HepG2 (cell line): Measurements from ENCODE around the gene PBX2. TPM values are rescaled to one million over a fixed set of nuclear protein-coding genes. Genes with fewer than 3 reads are reported as not detected.

ENCODE experiments used
- ATAC-seq: fragments of 200-7000 bp; cut with Tn5 transposase; 3 replicates; pipeline ENCODE4 v1.9.1; 2020; ENCODE audit warnings: mild to moderate bottlenecking, moderate library complexity
- BruUV-seq: library from RNA; stranded (reverse); fragments of 400-500 nt; replicated peaks from 2 replicates; lab custom pipeline; 2021; lab: Mats Ljungman, UMichigan
- CTCF ChIA-PET: fragments of 300-600 bp; formaldehyde crosslinking; extraction: SDS; loops from one replicate; lab custom pipeline; 2021; ENCODE audit warnings: low total read pairs, inconsistent platforms, low intra/inter-chr PET ratio; lab: Yijun Ruan, JAX
- POLR2A ChIA-PET: fragments of 350-600 bp; sonication (Branson Sonifier 250); formaldehyde crosslinking; loops from one replicate; lab custom pipeline; 2020; ENCODE audit warnings: antibody characterized with exemption, inconsistent platforms; lab: Yijun Ruan, JAX
- DNase-seq: peaks from one replicate; pipeline ENCODE4 v3.0.0-alpha.2; 2015; ENCODE audit warnings: low spot score
- FAIRE-seq: peaks from 3 replicates; lab custom pipeline; 2011; peaks lifted over from hg19 to GRCh38; lab: Jason Lieb, UNC
- H2AFZ ChIP-seq: one replicate; pipeline ENCODE4 v1.6.1; 2011; ENCODE audit warnings: low read length, inconsistent platforms
- H3K27ac ChIP-seq: fragments of 300-600 bp; 3 replicates; pipeline ENCODE4 v1.8.0; 2011; ENCODE audit warnings: mixed run types, mild to moderate bottlenecking, mixed read lengths, low read length, inconsistent platforms; ENCODE audit not compliant: insufficient read depth; ENCODE audit errors: extremely low read length
- H3K27me3 ChIP-seq, 2 experiments: fragments of 200-600 bp in 1 of 2; 2 replicates in 1 of 2; 3 replicates in 1 of 2; pipeline versions ENCODE4 v1.6.0 to v1.8.0; 2011; ENCODE audit warnings: low read length in 2 of 2, mild to moderate bottlenecking in 2 of 2, moderate library complexity in 2 of 2, inconsistent platforms in 1 of 2; ENCODE audit not compliant: insufficient read depth in 2 of 2, control insufficient read depth in 1 of 2
- H3K36me3 ChIP-seq, 2 experiments: fragments of 200-600 bp in 1 of 2; replicated peaks in 1 of 2; 2 replicates in 1 of 2; 3 replicates in 1 of 2; pipeline versions ENCODE4 v1.5.1 to v1.8.0; 2011; ENCODE audit warnings: low read length in 2 of 2, inconsistent platforms in 1 of 2; ENCODE audit not compliant: insufficient read depth in 2 of 2, control insufficient read depth in 1 of 2
- H3K4me1 ChIP-seq: 2 replicates; pipeline ENCODE4 v1.5.1; 2012; ENCODE audit warnings: low read length, inconsistent platforms; ENCODE audit not compliant: insufficient read depth
- H3K4me2 ChIP-seq: 2 replicates; pipeline ENCODE4 v1.6.0; 2011; ENCODE audit warnings: low read depth, low read length, inconsistent platforms
- H3K4me3 ChIP-seq, 3 experiments: fragments of 200-600 bp in 1 of 3; sonication (generic), shearing (Covaris generic) in 1 of 3; replicated peaks in 1 of 3; 2 replicates each; pipeline ENCODE4 v1.5.1; 2011 to 2016; ENCODE audit warnings: low read length in 3 of 3, inconsistent platforms in 2 of 3, low read depth in 2 of 3, mild to moderate bottlenecking in 2 of 3, control low read depth in 1 of 3, mixed read lengths in 1 of 3; ENCODE audit not compliant: insufficient read depth in 1 of 3
- H3K79me2 ChIP-seq: one replicate; pipeline ENCODE4 v1.6.1; 2011; ENCODE audit warnings: low read length, inconsistent platforms; ENCODE audit not compliant: insufficient read depth
- H3K9ac ChIP-seq: 2 replicates; pipeline ENCODE4 v1.6.0; 2011; ENCODE audit warnings: mild to moderate bottlenecking, low read depth, low read length, inconsistent platforms; ENCODE audit not compliant: insufficient read depth
- H3K9me3 ChIP-seq: 2 replicates; pipeline ENCODE4 v1.5.1; 2012; ENCODE audit warnings: mild to moderate bottlenecking, low read length
- H4K20me1 ChIP-seq: 2 replicates; pipeline ENCODE4 v1.6.0; 2011; ENCODE audit warnings: inconsistent platforms, mild to moderate bottlenecking, low read length, moderate library complexity; ENCODE audit not compliant: insufficient read depth
- BCL6 ChIP-seq: IDR thresholded peaks from 2 replicates; pipeline ENCODE4 v1.6.1; 2016; ENCODE audit warnings: missing genetic modification reagents, missing compliant biosample characterization
- CEBPG ChIP-seq: IDR thresholded peaks from 2 replicates; pipeline ENCODE4 v1.6.1; 2016
- ESRRA ChIP-seq: sonication (generic); formaldehyde crosslinking; IDR thresholded peaks from 2 replicates; pipeline ENCODE4 v1.5.1; 2020; ENCODE audit warnings: mild to moderate bottlenecking, low read depth, missing genetic modification reagents
- FOXA3 ChIP-seq: IDR thresholded peaks from 2 replicates; pipeline ENCODE4 v1.6.1; 2016; ENCODE audit warnings: missing genetic modification reagents, missing compliant biosample characterization
- HNF4A ChIP-seq: sonication (generic); formaldehyde crosslinking; IDR thresholded peaks from 2 replicates; pipeline ENCODE4 v1.4.0; 2020; ENCODE audit warnings: missing genetic modification reagents
- HNRNPUL1 ChIP-seq: fragments of 200-400 bp; formaldehyde crosslinking; IDR thresholded peaks from 2 replicates; pipeline ENCODE4 v1.6.1; 2017; ENCODE audit warnings: low read depth, mild to moderate bottlenecking, low read length, moderate library complexity
- NR2C2 ChIP-seq: sonication (generic); formaldehyde crosslinking; IDR thresholded peaks from 2 replicates; pipeline ENCODE4 v1.4.0; 2020; ENCODE audit warnings: missing genetic modification reagents, mild to moderate bottlenecking, moderate library complexity, borderline replicate concordance
- NR2F1 ChIP-seq, 2 experiments: fragments of 450-650 bp in 1 of 2; formaldehyde crosslinking in 1 of 2; IDR thresholded peaks; 2 replicates each; pipeline versions ENCODE4 v1.5.0 to v1.6.1; 2016 to 2020; ENCODE audit warnings: mild to moderate bottlenecking in 1 of 2, missing compliant biosample characterization in 1 of 2, missing genetic modification reagents in 1 of 2, moderate library complexity in 1 of 2
- NR2F2 ChIP-seq: IDR thresholded peaks from 2 replicates; pipeline ENCODE4 v1.6.1; 2012; ENCODE audit warnings: low read depth, inconsistent platforms, borderline replicate concordance
- NR2F6 ChIP-seq, 2 experiments: IDR thresholded peaks; 2 replicates each; pipeline ENCODE4 v1.6.1; 2016; ENCODE audit warnings: antibody characterized with exemption in 1 of 2, mild to moderate bottlenecking in 1 of 2
- RARA ChIP-seq: IDR thresholded peaks from 2 replicates; pipeline ENCODE4 v1.6.1; 2016; ENCODE audit warnings: missing genetic modification reagents, missing compliant biosample characterization
- SIX1 ChIP-seq: sonication (generic); formaldehyde crosslinking; IDR thresholded peaks from 2 replicates; pipeline ENCODE4 v1.4.0; 2020; ENCODE audit warnings: missing genetic modification reagents, borderline replicate concordance
- TBL1XR1 ChIP-seq: fragments of 150-350 bp; IDR thresholded peaks from 2 replicates; pipeline ENCODE4 v1.6.1; 2014; ENCODE audit warnings: borderline replicate concordance, low read length; ENCODE audit not compliant: partially characterized antibody
- TEAD3 ChIP-seq: optimal IDR thresholded peaks from 2 replicates; pipeline ENCODE3; 2016; ENCODE audit warnings: borderline replicate concordance
- ZNF12 ChIP-seq: sonication (generic); formaldehyde crosslinking; IDR thresholded peaks from 2 replicates; pipeline ENCODE4 v1.5.0; 2020; ENCODE audit warnings: missing genetic modification reagents
- ZNF839 ChIP-seq: sonication (generic); formaldehyde crosslinking; IDR thresholded peaks from 2 replicates; pipeline ENCODE4 v1.4.0; 2020; ENCODE audit warnings: missing genetic modification reagents, mild to moderate bottlenecking, borderline replicate concordance
- WGBS: methylation state at CpG from one replicate; pipeline ENCODE4 v1.1.6; 2017; ENCODE audit warnings: low lambda C conversion rate; 5-methylcytosine and 5-hydroxymethylcytosine counted together
- in situ Hi-C: cut with HindIII; loops from 2 replicates; pipeline ENCODE4 v1.10.0; 2017; ENCODE audit warnings: low pct_unique_long_range_greater_than_20kb; ENCODE audit not compliant: extremely low pct_ligation_motif_present
- intact Hi-C: fragments of 100-400 bp; cut with micrococcal nuclease; formaldehyde crosslinking; loops from one replicate; pipeline ENCODE4 v1.10.0; 2022; ENCODE audit not compliant: unreplicated experiment
- polyA plus RNA-seq, 8 experiments: library from polyadenylated mRNA; depleted of rRNA in 3 of 8; stranded (reverse) in 7 of 8; unstranded in 1 of 8; fragments of >200 nt; fragmentation: Illumina TruSeq in 4 of 8; extraction: Trizol in 4 of 8; gene quantifications; 2 replicates each; pipeline versions ENCODE4 v1.2.1 to v1.2.3, GENCODE V29; 2011 to 2016; ENCODE audit warnings: low read depth in 4 of 8, missing spikeins in 1 of 8, mixed read lengths in 1 of 8; ENCODE audit not compliant: insufficient read depth in 1 of 8
- total RNA-seq, 5 experiments: library from RNA; depleted of rRNA; stranded (reverse); fragments of >200 nt; fragmentation: Illumina TruSeq; extraction: Trizol; gene quantifications; 2 replicates each; pipeline ENCODE4 v1.2.3, GENCODE V29; 2016; ENCODE audit warnings: low read depth in 1 of 5
- TF ChIP-seq, protein P1 (sequence below): sonication (generic); formaldehyde crosslinking; IDR thresholded peaks from 2 replicates; pipeline ENCODE4 v1.4.0; 2020; ENCODE audit warnings: mild to moderate bottlenecking, missing genetic modification reagents
- TF ChIP-seq, protein P2 (sequence below): sonication (generic); formaldehyde crosslinking; IDR thresholded peaks from 2 replicates; pipeline ENCODE4 v1.5.1; 2020; ENCODE audit warnings: missing genetic modification reagents, mild to moderate bottlenecking, borderline replicate concordance
- TF ChIP-seq, protein P3 (sequence below), 2 experiments: sonication (generic) in 1 of 2; formaldehyde crosslinking in 1 of 2; IDR thresholded peaks; 2 replicates each; pipeline versions ENCODE4 v1.4.0 to v1.6.1; 2018 to 2020; ENCODE audit warnings: missing genetic modification reagents in 2 of 2, borderline replicate concordance in 1 of 2, low read depth in 1 of 2, mild to moderate bottlenecking in 1 of 2, missing biosample characterization in 1 of 2
- TF ChIP-seq, protein P4 (sequence below), 2 experiments: fragments of 450-650 bp in 1 of 2; sonication (generic) in 1 of 2; formaldehyde crosslinking; IDR thresholded peaks; 2 replicates each; pipeline versions ENCODE4 v1.5.0 to v1.8.0; 2020 to 2022; ENCODE audit warnings: mild to moderate bottlenecking in 1 of 2, missing genetic modification reagents in 1 of 2

The PBX2 gene
- total and polyA plus RNA-seq, 2 of the 13 experiments (the other 11 are each of a cell fraction or from before 2014, with no cell fraction given) = 42.3 to 77.8 TPM

DNA sequence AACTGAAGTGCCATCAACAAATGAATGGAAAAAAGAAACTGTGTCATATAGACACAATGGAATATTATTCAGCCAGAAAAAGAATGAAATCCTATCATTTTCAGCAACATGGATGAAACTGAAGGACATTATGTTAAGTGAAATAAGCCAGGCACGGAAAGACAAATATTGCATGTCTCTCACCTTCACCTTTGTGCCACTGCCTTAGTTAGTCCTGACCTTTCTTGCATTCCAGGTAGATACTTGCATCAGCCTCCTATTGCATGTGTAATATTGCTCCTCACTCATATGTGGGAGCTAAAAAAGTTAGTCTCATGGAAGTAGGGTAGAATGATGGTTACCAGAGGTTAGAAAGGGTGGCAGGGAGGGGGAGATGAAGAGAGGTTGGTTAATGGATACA is 19.0 kb upstream of the PBX2 start:
- ATAC-seq (no peak), DNase-seq (no peak), FAIRE-seq (no peak)
- no TSS peak for BruUV-seq
- Histone ChIP-seq H3K4me2 (no peak overlapping the region), H3K9me3 (no peaks in the 10 kb centered on the region), H3K4me1 (peaks cover 24% of the 10 kb centered on the region), H3K4me3 (no peak overlapping the region), H3K27ac (no peak overlapping the region), H2AFZ (no peak overlapping the region), H4K20me1 (no peaks in the 10 kb centered on the region), H3K36me3 (no peaks in the 10 kb centered on the region), H3K27me3 (peaks cover 1 to 5% of the 10 kb centered on the region in 2 experiments; a peak in 3 of 5 replicates), H3K9ac (no peak overlapping the region), H3K79me2 (no peaks in the 10 kb centered on the region)
- intact Hi-C loops (no loop called here), in situ Hi-C loops (no loop called here)
- CTCF ChIA-PET = no interaction called here
- 3% methylated on average over 1 of the region's 1 CpG for WGBS
- POLR2A ChIA-PET = no interaction called here
- TF ChIP-seq, protein P1, sequence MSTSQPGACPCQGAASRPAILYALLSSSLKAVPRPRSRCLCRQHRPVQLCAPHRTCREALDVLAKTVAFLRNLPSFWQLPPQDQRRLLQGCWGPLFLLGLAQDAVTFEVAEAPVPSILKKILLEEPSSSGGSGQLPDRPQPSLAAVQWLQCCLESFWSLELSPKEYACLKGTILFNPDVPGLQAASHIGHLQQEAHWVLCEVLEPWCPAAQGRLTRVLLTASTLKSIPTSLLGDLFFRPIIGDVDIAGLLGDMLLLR (CRISPR knock-in tag) = no peak
- peak; percentile 46 for TF ChIP-seq HNF4A
- TF ChIP-seq SIX1 (CRISPR knock-in tag) = no peak
- peak; percentile 55; the same call in 1 of the 2 replicates for TF ChIP-seq FOXA3 (CRISPR knock-in tag)
- TF ChIP-seq ZNF12 (CRISPR knock-in tag) = no peak
- TF ChIP-seq, protein P2, sequence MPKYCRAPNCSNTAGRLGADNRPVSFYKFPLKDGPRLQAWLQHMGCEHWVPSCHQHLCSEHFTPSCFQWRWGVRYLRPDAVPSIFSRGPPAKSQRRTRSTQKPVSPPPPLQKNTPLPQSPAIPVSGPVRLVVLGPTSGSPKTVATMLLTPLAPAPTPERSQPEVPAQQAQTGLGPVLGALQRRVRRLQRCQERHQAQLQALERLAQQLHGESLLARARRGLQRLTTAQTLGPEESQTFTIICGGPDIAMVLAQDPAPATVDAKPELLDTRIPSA (CRISPR knock-in tag) = no peak
- TF ChIP-seq NR2F1 (CRISPR knock-in tag; IDR thresholded peaks at IDR 0.05) = peak; percentile 47 to 57; a peak in 3 of 4 replicates
- 0 out of 2 replicates have a peak, but pooled peaks have one; percentile 31 for TF ChIP-seq RARA (CRISPR knock-in tag)
- peak; percentile 45; the same call in 1 of the 2 replicates for TF ChIP-seq ESRRA (CRISPR knock-in tag)
- TF ChIP-seq HNRNPUL1 = no peak
- TF ChIP-seq ZNF839 (CRISPR knock-in tag) = no peak
- TF ChIP-seq NR2C2 (CRISPR knock-in tag) = peak; percentile 68; the same call in 1 of the 2 replicates
- TF ChIP-seq NR2F2 = no peak
- TF ChIP-seq TEAD3 = peak; percentile 21
- TF ChIP-seq, protein P3, sequence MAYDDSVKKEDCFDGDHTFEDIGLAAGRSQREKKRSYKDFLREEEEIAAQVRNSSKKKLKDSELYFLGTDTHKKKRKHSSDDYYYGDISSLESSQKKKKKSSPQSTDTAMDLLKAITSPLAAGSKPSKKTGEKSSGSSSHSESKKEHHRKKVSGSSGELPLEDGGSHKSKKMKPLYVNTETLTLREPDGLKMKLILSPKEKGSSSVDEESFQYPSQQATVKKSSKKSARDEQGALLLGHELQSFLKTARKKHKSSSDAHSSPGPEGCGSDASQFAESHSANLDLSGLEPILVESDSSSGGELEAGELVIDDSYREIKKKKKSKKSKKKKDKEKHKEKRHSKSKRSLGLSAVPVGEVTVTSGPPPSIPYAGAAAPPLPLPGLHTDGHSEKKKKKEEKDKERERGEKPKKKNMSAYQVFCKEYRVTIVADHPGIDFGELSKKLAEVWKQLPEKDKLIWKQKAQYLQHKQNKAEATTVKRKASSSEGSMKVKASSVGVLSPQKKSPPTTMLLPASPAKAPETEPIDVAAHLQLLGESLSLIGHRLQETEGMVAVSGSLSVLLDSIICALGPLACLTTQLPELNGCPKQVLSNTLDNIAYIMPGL (CRISPR knock-in tag; IDR thresholded peaks at IDR 0.05; ENCODE audit: borderline replicate concordance in 1 of 2, low read depth in 1 of 2) = no peak
- peak; percentile 70 for TF ChIP-seq CEBPG
- TF ChIP-seq, protein P4, sequence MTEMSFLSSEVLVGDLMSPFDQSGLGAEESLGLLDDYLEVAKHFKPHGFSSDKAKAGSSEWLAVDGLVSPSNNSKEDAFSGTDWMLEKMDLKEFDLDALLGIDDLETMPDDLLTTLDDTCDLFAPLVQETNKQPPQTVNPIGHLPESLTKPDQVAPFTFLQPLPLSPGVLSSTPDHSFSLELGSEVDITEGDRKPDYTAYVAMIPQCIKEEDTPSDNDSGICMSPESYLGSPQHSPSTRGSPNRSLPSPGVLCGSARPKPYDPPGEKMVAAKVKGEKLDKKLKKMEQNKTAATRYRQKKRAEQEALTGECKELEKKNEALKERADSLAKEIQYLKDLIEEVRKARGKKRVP (CRISPR knock-in tag; IDR thresholded peaks at IDR 0.05) = peak in 1 of 2 experiments; percentile 95; a peak in 2 of 4 replicates
- TF ChIP-seq NR2F6 (IDR thresholded peaks at IDR 0.05) = 0 out of 2 replicates have a peak, but pooled peaks have one; percentile 33
- TF ChIP-seq NR2F6 (CRISPR knock-in tag; IDR thresholded peaks at IDR 0.05) = peak; percentile 37; the same call in 1 of the 2 replicates
- peak; percentile 39 for TF ChIP-seq TBL1XR1
- TF ChIP-seq BCL6 (CRISPR knock-in tag) = peak; percentile 35; the same call in 1 of the 2 replicates
